CD4-positive, alpha-beta memory T cell (primary cell): ENCODE results near the gene TAF6. TPM values are rescaled to one million over a fixed set of nuclear protein-coding genes. Genes with fewer than 3 reads are reported as not detected.
A peak's percentile ranks its signal among the peaks of the same experiment; 100 is the strongest.

Source experiments
- CTCF ChIA-PET: fragments of 350-600 bp; sonication (Branson Sonifier 250); formaldehyde crosslinking; loops from one replicate; lab custom pipeline; 2021; ENCODE audit warnings: inconsistent platforms; ENCODE audit not compliant: partially characterized antibody; lab: Charles Lee
- POLR2A ChIA-PET: fragments of 350-600 bp; sonication (Branson Sonifier 250); formaldehyde crosslinking; loops from one replicate; lab custom pipeline; 2021; ENCODE audit not compliant: partially characterized antibody; lab: Charles Lee
- DNase-seq, 5 donors: peaks; one replicate each; pipeline versions ENCODE4 v3.0.0 to v3.0.0-alpha.2; 2020 to 2022; ENCODE audit warnings: mixed read lengths in 1 of 5
- H3K27ac ChIP-seq: one replicate; pipeline ENCODE4 v1.7.0; 2013; ENCODE audit warnings: low read depth, low read length
- H3K27me3 ChIP-seq: 2 replicates; pipeline ENCODE4 v1.7.0; 2013; ENCODE audit warnings: mild to moderate bottlenecking, low read length, moderate library complexity; ENCODE audit not compliant: insufficient read depth
- H3K36me3 ChIP-seq: 2 replicates; pipeline ENCODE4 v1.7.0; 2013; ENCODE audit warnings: mild to moderate bottlenecking, low read length, moderate library complexity; ENCODE audit not compliant: insufficient read depth
- H3K4me1 ChIP-seq: 2 replicates; pipeline ENCODE4 v1.7.0; 2013; ENCODE audit warnings: mild to moderate bottlenecking, low read length, moderate library complexity; ENCODE audit not compliant: insufficient read depth
- H3K4me3 ChIP-seq, 2 donors: one replicate each; pipeline ENCODE4 v1.7.0; 2013; ENCODE audit warnings: low read length in 2 of 2, mild to moderate bottlenecking in 1 of 2
- H3K9me3 ChIP-seq, 2 donors: one replicate each; pipeline ENCODE4 v1.7.0; 2013; ENCODE audit warnings: low read length in 2 of 2, control low read depth in 1 of 2; ENCODE audit not compliant: control insufficient read depth in 1 of 2
- H3K27ac Mint-ChIP-seq, 7 donors: one replicate each; pipeline ENCODE4 v1.8.0; 2020 to 2021; ENCODE audit warnings: mixed read lengths in 7 of 7, mild to moderate bottlenecking in 6 of 7, inconsistent platforms in 3 of 7, moderate library complexity in 3 of 7
- H3K27me3 Mint-ChIP-seq, 2 donors: one replicate each; pipeline ENCODE4 v1.8.0; 2020 to 2021; ENCODE audit warnings: mixed read lengths in 2 of 2
- H3K36me3 Mint-ChIP-seq, 2 donors: one replicate each; pipeline ENCODE4 v1.8.0; 2020 to 2021; ENCODE audit warnings: mixed read lengths in 2 of 2, inconsistent platforms in 1 of 2, mild to moderate bottlenecking in 1 of 2
- H3K4me1 Mint-ChIP-seq, 4 donors: one replicate each; pipeline ENCODE4 v1.8.0; 2020 to 2021; ENCODE audit warnings: mixed read lengths in 4 of 4, mild to moderate bottlenecking in 1 of 4
- H3K4me3 Mint-ChIP-seq, 8 donors: one replicate each; pipeline ENCODE4 v1.8.0; 2020 to 2021; ENCODE audit warnings: mixed read lengths in 8 of 8, mild to moderate bottlenecking in 7 of 8, moderate library complexity in 6 of 8, inconsistent platforms in 3 of 8
- H3K9me3 Mint-ChIP-seq, 8 donors: one replicate each; pipeline ENCODE4 v1.8.0; 2020 to 2021; ENCODE audit warnings: mixed read lengths in 8 of 8, mild to moderate bottlenecking in 5 of 8, inconsistent platforms in 3 of 8, moderate library complexity in 1 of 8
- intact Hi-C: fragments of 100-400 bp; cut with micrococcal nuclease; formaldehyde crosslinking; loops from one replicate; pipeline ENCODE4 v1.15.1; 2023
- polyA plus RNA-seq, 2 donors: library from polyadenylated mRNA; unstranded; fragments of 300-500 nt; fragmentation: Illumina TruSeq; gene quantifications; one replicate each; pipeline ENCODE4 v1.2.3, GENCODE V29; 2021
- total RNA-seq, 2 experiments: library from RNA; stranded (reverse); gene quantifications; one replicate each; pipeline ENCODE4 v1.2.3, GENCODE V29; 2021

Gene TAF6
- total and polyA plus RNA-seq, 4 experiments from 2014 or later: 25.3 to 62.2 (median 48.4) TPM

- Mint-ChIP-seq H3K27ac (peak within 1 kb of the TSS; percentile 90 to 99 (median 95)), H3K4me3 (peak within 1 kb of the TSS; percentile 85 to 97 (median 94)), H3K36me3 (peaks cover 15 to 26% of the 10 kb centered on the region in 2 donors), H3K27me3 (no peaks in the 10 kb centered on the region), H3K9me3 (no peaks in the 10 kb centered on the region), H3K4me1 (peaks cover 23 to 48% (median 36%) of the 10 kb centered on the region in 4 donors)
- Histone ChIP-seq H3K4me1 (peaks cover 25% of the 10 kb centered on the region), H3K4me3 (peak within 1 kb of the TSS; percentile 87 to 88), H3K27ac (peak within 1 kb of the TSS; percentile 74), H3K36me3 (peaks cover 9% of the 10 kb centered on the region), H3K27me3 (no peaks in the 10 kb centered on the region), H3K9me3 (no peaks in the 10 kb centered on the region)
- ChIA-PET CTCF (interaction anchor here (0.7 to 1.5 kb wide), 17 partner anchors 9 to 578 kb away, joined by 3 to 15 read pairs (median 4); partner anchors contain the start of genes AP4M1, LAMTOR4, MBLAC1 and MCM7), POLR2A (interaction anchor here (0.7 to 2.5 kb wide), 9 partner anchors 13 to 263 kb away, joined by 3 to 26 read pairs (median 7); partner anchors contain the start of genes AP4M1, MBLAC1, MCM7 and TRIM4)
- peak; percentile 98 to 99 (median 98) for DNase-seq
- intact Hi-C loops: loop anchor here (1.0 to 10.0 kb wide), 11 partner anchors 19 to 527 kb away; partner anchors contain the start of genes AZGP1, CNPY4, FAM200A and MEPCE
These were observed 37.5 kb downstream of the TAF6 start, which contains the start of gene ZNF3 for GRCh38 chr7:100081535-100082102. TSS of gene ZNF3 (minus strand) at chr7:100081723. CDS start at chr7:100077357, 4,366 bp downstream.

- intact Hi-C loops: loop anchor here (1.0 to 10.0 kb wide), 10 partner anchors 19 to 526 kb away; partner anchors contain the start of genes AZGP1, CNPY4, FAM200A and MEPCE
- CTCF ChIA-PET: no interaction called here
- Mint-ChIP-seq H3K27ac (peak overlapping the region; percentile 76 to 98 (median 88)), H3K4me3 (peak overlapping the region; percentile 85 to 97 (median 94)), H3K36me3 (peaks cover 21 to 32% of the 10 kb centered on the region in 2 donors), H3K27me3 (no peaks in the 10 kb centered on the region), H3K9me3 (no peaks in the 10 kb centered on the region), H3K4me1 (peaks cover 23 to 48% (median 36%) of the 10 kb centered on the region in 4 donors)
- H3K27me3 ChIP-seq: no peaks in the 10 kb centered on the region
- peaks cover 25% of the 10 kb centered on the region for H3K4me1 ChIP-seq
- POLR2A ChIA-PET: interaction anchor here (0.6 to 2.5 kb wide), 5 partner anchors 9 to 162 kb away, joined by 3 to 26 read pairs (median 3); partner anchors contain the start of genes AP4M1, MCM7, TRIM4 and ZKSCAN1
- no peak for DNase-seq
- peaks cover 15% of the 10 kb centered on the region for H3K36me3 ChIP-seq
- H3K4me3 ChIP-seq: peak overlapping the region; percentile 87 to 88
- H3K27ac ChIP-seq: peak overlapping the region; percentile 74
- no peaks in the 10 kb centered on the region for H3K9me3 ChIP-seq
These were observed 38.1 kb downstream of the TAF6 start for GRCh38 chr7:100080907-100081534.

DNA sequence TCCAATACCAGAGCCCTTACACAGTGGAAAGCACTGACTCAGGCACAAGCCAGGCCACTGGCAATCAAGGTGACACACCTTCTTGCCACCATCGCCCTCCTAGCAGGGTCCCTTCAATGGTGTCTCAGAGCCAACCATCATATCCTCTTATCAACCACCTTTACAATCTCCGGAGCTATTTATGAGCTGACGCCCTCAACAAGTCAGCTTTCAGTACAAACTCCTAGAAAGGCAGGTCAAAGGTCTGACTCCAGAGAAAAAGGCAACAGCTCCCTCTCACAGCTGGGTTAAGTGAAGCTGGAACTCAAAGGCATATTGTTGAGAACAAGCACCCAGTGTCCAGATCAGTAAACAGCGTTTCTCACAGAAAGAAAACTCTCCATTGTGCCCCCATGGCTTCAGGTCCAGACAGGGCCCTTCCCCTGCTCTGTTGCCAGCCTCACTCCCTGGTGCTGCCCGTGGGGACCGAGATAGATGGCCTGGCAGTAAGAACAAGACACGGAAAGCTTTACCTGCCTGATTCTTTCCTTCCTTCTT, 40.1 kb downstream of the TAF6 start:
- CTCF ChIA-PET: no interaction called here

DNA sequence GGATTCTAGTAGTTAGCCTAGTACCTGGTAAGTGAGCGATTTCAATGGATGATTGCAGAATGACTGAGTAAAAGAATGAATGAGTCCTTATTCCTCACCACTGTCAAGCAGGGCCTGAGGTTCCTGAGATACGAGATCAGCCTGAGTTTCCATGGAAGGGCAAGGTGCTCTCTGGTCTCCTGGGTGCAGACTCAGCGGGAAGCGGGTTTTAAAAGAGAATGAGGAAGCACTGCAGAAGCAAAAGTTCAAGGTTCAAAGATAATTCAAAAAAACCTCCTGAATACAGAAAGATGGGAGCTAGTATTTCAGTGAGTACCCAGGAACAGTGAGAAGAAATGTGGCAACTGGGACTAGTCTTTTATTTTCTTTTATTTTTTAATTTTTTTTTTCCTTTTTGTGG, 42.0 kb downstream of the TAF6 start:
- peaks cover 0 to 9% (median 5%) of the 10 kb centered on the region in 8 donors for H3K9me3 Mint-ChIP-seq
- Histone ChIP-seq H3K27me3 (no peaks in the 10 kb centered on the region), H3K4me3 (no peak overlapping the region), H3K9me3 (no peaks in the 10 kb centered on the region), H3K36me3 (peaks cover 49% of the 10 kb centered on the region), H3K27ac (no peak overlapping the region), H3K4me1 (peaks cover 17% of the 10 kb centered on the region)
- ChIA-PET CTCF (no interaction called here), POLR2A (no interaction called here)
- H3K27ac Mint-ChIP-seq: peak overlapping the region in 1 of 7 donors; percentile 75
- peaks cover 19 to 40% (median 30%) of the 10 kb centered on the region in 4 donors for H3K4me1 Mint-ChIP-seq
- H3K36me3 Mint-ChIP-seq: peaks cover 58 to 59% of the 10 kb centered on the region in 2 donors
- peak overlapping the region in 1 of 8 donors; percentile 49 for H3K4me3 Mint-ChIP-seq
- intact Hi-C loops: no loop called here
- no peak for DNase-seq
- no peaks in the 10 kb centered on the region for H3K27me3 Mint-ChIP-seq

More for the DNA sequence above, 40.1 kb downstream of the TAF6 start:
- Mint-ChIP-seq H3K27ac (peak overlapping the region in 5 of 7 donors; percentile 2 to 83 (median 30)), H3K27me3 (no peaks in the 10 kb centered on the region), H3K36me3 (peaks cover 40 to 49% of the 10 kb centered on the region in 2 donors), H3K4me3 (peak overlapping the region in 6 of 8 donors; percentile 30 to 71 (median 51)), H3K4me1 (peaks cover 23 to 48% (median 36%) of the 10 kb centered on the region in 4 donors), H3K9me3 (peaks cover 0 to 1% (median 0%) of the 10 kb centered on the region in 8 donors)
- no peak overlapping the region for H3K27ac ChIP-seq
- no peaks in the 10 kb centered on the region for H3K27me3 ChIP-seq
- no peak overlapping the region for H3K4me3 ChIP-seq
- peaks cover 33% of the 10 kb centered on the region for H3K36me3 ChIP-seq
- peaks cover 25% of the 10 kb centered on the region for H3K4me1 ChIP-seq
- no peaks in the 10 kb centered on the region for H3K9me3 ChIP-seq
- POLR2A ChIA-PET: no interaction called here
- DNase-seq: no peak
- intact Hi-C loops: no loop called here

DNA sequence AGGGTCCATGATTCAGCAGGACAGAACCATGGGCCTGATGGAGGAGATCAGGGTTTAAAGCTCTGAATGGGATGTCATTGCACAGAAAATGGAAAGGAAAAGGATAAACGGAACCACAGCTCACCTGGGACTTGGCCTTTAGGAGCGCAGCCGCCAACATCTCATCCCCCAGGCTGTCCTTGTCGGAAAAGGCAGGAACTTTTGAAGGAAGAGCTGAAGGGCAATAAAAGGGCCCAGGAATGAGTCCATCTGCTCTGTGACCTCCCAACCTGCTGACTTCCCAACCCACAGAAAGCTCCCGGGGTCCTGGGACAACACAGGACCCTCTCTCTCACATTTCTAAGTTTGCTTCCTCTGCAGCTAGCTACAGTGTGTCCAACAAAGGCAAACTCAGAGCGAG, 43.7 kb downstream of the TAF6 start:
- H3K4me3 ChIP-seq: no peak overlapping the region
- peaks cover 12 to 24% (median 16%) of the 10 kb centered on the region in 4 donors for H3K4me1 Mint-ChIP-seq
- H3K36me3 Mint-ChIP-seq: peaks cover 68 to 76% of the 10 kb centered on the region in 2 donors
- peaks cover 63% of the 10 kb centered on the region for H3K36me3 ChIP-seq
- no peaks in the 10 kb centered on the region for H3K27me3 Mint-ChIP-seq
- POLR2A ChIA-PET: interaction anchor here (1.2 kb wide), 1 partner anchor 10 kb away, joined by 5 read pairs; no protein-coding TSS in a partner anchor
- H3K9me3 Mint-ChIP-seq: peaks cover 0 to 27% (median 23%) of the 10 kb centered on the region in 8 donors
- DNase-seq: no peak
- peaks cover 6% of the 10 kb centered on the region for H3K4me1 ChIP-seq
- H3K4me3 Mint-ChIP-seq: no peak overlapping the region
- no peak overlapping the region for H3K27ac ChIP-seq
- no peaks in the 10 kb centered on the region for H3K27me3 ChIP-seq
- CTCF ChIA-PET: no interaction called here
- no peak overlapping the region for H3K27ac Mint-ChIP-seq
- intact Hi-C loops: no loop called here
- H3K9me3 ChIP-seq: peaks cover 5 to 18% of the 10 kb centered on the region in 2 donors

DNA sequence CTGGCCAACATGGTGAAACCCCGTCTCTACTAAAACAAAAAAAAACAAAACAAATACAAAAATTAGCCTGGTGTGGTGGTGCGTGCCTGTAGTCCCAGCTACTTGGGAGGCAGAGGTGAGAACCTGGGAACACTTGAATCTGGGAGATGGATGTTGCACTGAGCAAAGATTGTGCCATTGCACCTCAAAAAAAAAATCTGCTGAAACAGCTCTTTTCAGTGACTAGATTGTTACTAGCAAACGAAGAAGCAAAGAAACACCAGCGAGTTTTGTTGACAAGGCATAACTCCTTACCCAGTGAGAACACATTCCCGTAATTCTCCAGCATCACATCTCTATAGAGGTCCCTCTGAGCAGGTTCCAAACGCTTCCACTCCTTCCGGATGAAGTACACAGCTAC, 44.3 kb downstream of the TAF6 start:
- Histone ChIP-seq H3K9me3 (peaks cover 10 to 22% of the 10 kb centered on the region in 2 donors), H3K4me3 (no peak overlapping the region), H3K27me3 (no peaks in the 10 kb centered on the region), H3K4me1 (peaks cover under 1% of the 10 kb centered on the region), H3K36me3 (peaks cover 61% of the 10 kb centered on the region), H3K27ac (no peak overlapping the region)
- no peaks in the 10 kb centered on the region for H3K27me3 Mint-ChIP-seq
- intact Hi-C loops: no loop called here
- H3K9me3 Mint-ChIP-seq: peaks cover 0 to 31% (median 28%) of the 10 kb centered on the region in 8 donors
- CTCF ChIA-PET: no interaction called here
- H3K4me3 Mint-ChIP-seq: peak overlapping the region in 1 of 8 donors; percentile 72
- POLR2A ChIA-PET: interaction anchor here (1.2 kb wide), 1 partner anchor 10 kb away, joined by 5 read pairs; no protein-coding TSS in a partner anchor
- H3K36me3 Mint-ChIP-seq: peaks cover 72 to 82% of the 10 kb centered on the region in 2 donors
- H3K27ac Mint-ChIP-seq: no peak overlapping the region
- no peak for DNase-seq
- peaks cover 8 to 19% (median 12%) of the 10 kb centered on the region in 4 donors for H3K4me1 Mint-ChIP-seq
